ENCODE results near the gene EPHA2.
"Not testable (repeated sequence)": the region's sequence is repeated elsewhere in the genome, so short reads cannot be mapped to it uniquely, and the experiment has no call there.

The EPHA2 gene

GRCh38 chr1:16168622-16169360, 12.9 kb upstream of the EPHA2 start:
- no peaks in the 10 kb centered on the region for H3K9me3 ChIP-seq (ENCODE audit: control insufficient read depth, low read length)
- no peaks in the 10 kb centered on the region for H3K36me3 ChIP-seq (ENCODE audit: control insufficient read depth, insufficient read depth, low read length)
- H3K27ac ChIP-seq (ENCODE audit: insufficient read depth, low read length, poor library complexity, severe bottlenecking): no peak overlapping the region
- peaks cover 25% of the 10 kb centered on the region for H3K4me1 ChIP-seq (ENCODE audit: control insufficient read depth, insufficient read depth, low read length, poor library complexity, severe bottlenecking)
- no peaks in the 10 kb centered on the region for H3K27me3 ChIP-seq (replicated peaks; ENCODE audit: control insufficient read depth, insufficient read depth, low read length, poor library complexity, severe bottlenecking)
- H3K4me3 ChIP-seq (ENCODE audit: insufficient read depth, low read depth, low read length, poor library complexity, severe bottlenecking): no peak overlapping the region
- no peak for DNase-seq

- H3K27ac ChIP-seq (ENCODE audit: insufficient read depth, low read length, poor library complexity, severe bottlenecking); H3K27me3 ChIP-seq (replicated peaks; ENCODE audit: control insufficient read depth, insufficient read depth, low read length, poor library complexity, severe bottlenecking); H3K36me3 ChIP-seq (ENCODE audit: control insufficient read depth, insufficient read depth, low read length); H3K9me3 ChIP-seq (ENCODE audit: control insufficient read depth, low read length); DNase-seq: not testable (repeated sequence)
- H3K4me3 ChIP-seq (ENCODE audit: insufficient read depth, low read depth, low read length, poor library complexity, severe bottlenecking): peak overlapping the region; percentile 58
- peaks cover 29% of the 10 kb centered on the region for H3K4me1 ChIP-seq (ENCODE audit: control insufficient read depth, insufficient read depth, low read length, poor library complexity, severe bottlenecking)
These were observed 12.3 kb upstream of the EPHA2 start for GRCh38 chr1:16168144-16168495.

GRCh38 chr1:16167331-16168143, 11.7 kb upstream of the EPHA2 start:
- Histone ChIP-seq H3K27ac (ENCODE audit: insufficient read depth, low read length, poor library complexity, severe bottlenecking) (peak overlapping the region; percentile 25), H3K27me3 (replicated peaks; ENCODE audit: control insufficient read depth, insufficient read depth, low read length, poor library complexity, severe bottlenecking) (no peaks in the 10 kb centered on the region), H3K4me3 (ENCODE audit: insufficient read depth, low read depth, low read length, poor library complexity, severe bottlenecking) (peak overlapping the region; percentile 58), H3K36me3 (ENCODE audit: control insufficient read depth, insufficient read depth, low read length) (no peaks in the 10 kb centered on the region), H3K4me1 (ENCODE audit: control insufficient read depth, insufficient read depth, low read length, poor library complexity, severe bottlenecking) (peaks cover 34% of the 10 kb centered on the region), H3K9me3 (ENCODE audit: control insufficient read depth, low read length) (no peaks in the 10 kb centered on the region)
- DNase-seq: peak; percentile 50 to 59 (median 54)

- H3K27me3 ChIP-seq (replicated peaks; ENCODE audit: control insufficient read depth, insufficient read depth, low read length, poor library complexity, severe bottlenecking): no peaks in the 10 kb centered on the region
- no peak overlapping the region for H3K4me3 ChIP-seq (ENCODE audit: insufficient read depth, low read depth, low read length, poor library complexity, severe bottlenecking)
- no peak for DNase-seq
- no peak overlapping the region for H3K27ac ChIP-seq (ENCODE audit: insufficient read depth, low read length, poor library complexity, severe bottlenecking)
- no peaks in the 10 kb centered on the region for H3K36me3 ChIP-seq (ENCODE audit: control insufficient read depth, insufficient read depth, low read length)
- peaks cover 46% of the 10 kb centered on the region for H3K4me1 ChIP-seq (ENCODE audit: control insufficient read depth, insufficient read depth, low read length, poor library complexity, severe bottlenecking)
- no peaks in the 10 kb centered on the region for H3K9me3 ChIP-seq (ENCODE audit: control insufficient read depth, low read length)
These were observed 10.2 kb upstream of the EPHA2 start for GRCh38 chr1:16166117-16166516.

- no peak overlapping the region for H3K4me3 ChIP-seq (ENCODE audit: insufficient read depth, low read depth, low read length, poor library complexity, severe bottlenecking)
- no peak for DNase-seq
- peaks cover 46% of the 10 kb centered on the region for H3K4me1 ChIP-seq (ENCODE audit: control insufficient read depth, insufficient read depth, low read length, poor library complexity, severe bottlenecking)
- H3K9me3 ChIP-seq (ENCODE audit: control insufficient read depth, low read length): no peaks in the 10 kb centered on the region
- no peak overlapping the region for H3K27ac ChIP-seq (ENCODE audit: insufficient read depth, low read length, poor library complexity, severe bottlenecking)
- H3K27me3 ChIP-seq (replicated peaks; ENCODE audit: control insufficient read depth, insufficient read depth, low read length, poor library complexity, severe bottlenecking): no peaks in the 10 kb centered on the region
- no peaks in the 10 kb centered on the region for H3K36me3 ChIP-seq (ENCODE audit: control insufficient read depth, insufficient read depth, low read length)
These were observed 9.7 kb upstream of the EPHA2 start for GRCh38 chr1:16165548-16165947.

- no peak for DNase-seq
- Histone ChIP-seq H3K27ac (ENCODE audit: insufficient read depth, low read length, poor library complexity, severe bottlenecking) (no peak overlapping the region), H3K9me3 (ENCODE audit: control insufficient read depth, low read length) (no peaks in the 10 kb centered on the region), H3K36me3 (ENCODE audit: control insufficient read depth, insufficient read depth, low read length) (no peaks in the 10 kb centered on the region), H3K4me3 (ENCODE audit: insufficient read depth, low read depth, low read length, poor library complexity, severe bottlenecking) (no peak overlapping the region), H3K4me1 (ENCODE audit: control insufficient read depth, insufficient read depth, low read length, poor library complexity, severe bottlenecking) (peaks cover 46% of the 10 kb centered on the region), H3K27me3 (replicated peaks; ENCODE audit: control insufficient read depth, insufficient read depth, low read length, poor library complexity, severe bottlenecking) (no peaks in the 10 kb centered on the region)
These were observed 9.2 kb upstream of the EPHA2 start for GRCh38 chr1:16165073-16165364.

- Histone ChIP-seq H3K36me3 (ENCODE audit: control insufficient read depth, insufficient read depth, low read length) (no peaks in the 10 kb centered on the region), H3K27me3 (replicated peaks; ENCODE audit: control insufficient read depth, insufficient read depth, low read length, poor library complexity, severe bottlenecking) (no peaks in the 10 kb centered on the region), H3K27ac (ENCODE audit: insufficient read depth, low read length, poor library complexity, severe bottlenecking) (no peak overlapping the region), H3K9me3 (ENCODE audit: control insufficient read depth, low read length) (no peaks in the 10 kb centered on the region), H3K4me1 (ENCODE audit: control insufficient read depth, insufficient read depth, low read length, poor library complexity, severe bottlenecking) (peaks cover 46% of the 10 kb centered on the region), H3K4me3 (ENCODE audit: insufficient read depth, low read depth, low read length, poor library complexity, severe bottlenecking) (no peak overlapping the region)
- DNase-seq: no peak
These were observed 8.6 kb upstream of the EPHA2 start for GRCh38 chr1:16164213-16165072.

GRCh38 chr1:16163608-16164212, 7.8 kb upstream of the EPHA2 start:
- not testable (repeated sequence) for H3K27me3 ChIP-seq (replicated peaks; ENCODE audit: control insufficient read depth, insufficient read depth, low read length, poor library complexity, severe bottlenecking)
- peaks cover 40% of the 10 kb centered on the region for H3K4me1 ChIP-seq (ENCODE audit: control insufficient read depth, insufficient read depth, low read length, poor library complexity, severe bottlenecking)

GRCh38 chr1:16162163-16162822, 6.4 kb upstream of the EPHA2 start:
- Histone ChIP-seq H3K27ac (ENCODE audit: insufficient read depth, low read length, poor library complexity, severe bottlenecking) (peak overlapping the region; percentile 54), H3K4me1 (ENCODE audit: control insufficient read depth, insufficient read depth, low read length, poor library complexity, severe bottlenecking) (peaks cover 36% of the 10 kb centered on the region), H3K27me3 (replicated peaks; ENCODE audit: control insufficient read depth, insufficient read depth, low read length, poor library complexity, severe bottlenecking) (no peaks in the 10 kb centered on the region), H3K36me3 (ENCODE audit: control insufficient read depth, insufficient read depth, low read length) (no peaks in the 10 kb centered on the region), H3K4me3 (ENCODE audit: insufficient read depth, low read depth, low read length, poor library complexity, severe bottlenecking) (peak overlapping the region; percentile 42), H3K9me3 (ENCODE audit: control insufficient read depth, low read length) (no peaks in the 10 kb centered on the region)
- peak; percentile 60 to 72 (median 62) for DNase-seq

More at GRCh38 chr1:16163608-16164212, 7.8 kb upstream of the EPHA2 start:
- not testable (repeated sequence) for H3K9me3 ChIP-seq (ENCODE audit: control insufficient read depth, low read length); H3K27ac ChIP-seq (ENCODE audit: insufficient read depth, low read length, poor library complexity, severe bottlenecking); DNase-seq; H3K36me3 ChIP-seq (ENCODE audit: control insufficient read depth, insufficient read depth, low read length); H3K4me3 ChIP-seq (ENCODE audit: insufficient read depth, low read depth, low read length, poor library complexity, severe bottlenecking)

All from effector memory CD4-positive, alpha-beta T cell (primary cell).